ENCODE results near the gene FAH.

- TF ChIP-seq, protein P1, sequence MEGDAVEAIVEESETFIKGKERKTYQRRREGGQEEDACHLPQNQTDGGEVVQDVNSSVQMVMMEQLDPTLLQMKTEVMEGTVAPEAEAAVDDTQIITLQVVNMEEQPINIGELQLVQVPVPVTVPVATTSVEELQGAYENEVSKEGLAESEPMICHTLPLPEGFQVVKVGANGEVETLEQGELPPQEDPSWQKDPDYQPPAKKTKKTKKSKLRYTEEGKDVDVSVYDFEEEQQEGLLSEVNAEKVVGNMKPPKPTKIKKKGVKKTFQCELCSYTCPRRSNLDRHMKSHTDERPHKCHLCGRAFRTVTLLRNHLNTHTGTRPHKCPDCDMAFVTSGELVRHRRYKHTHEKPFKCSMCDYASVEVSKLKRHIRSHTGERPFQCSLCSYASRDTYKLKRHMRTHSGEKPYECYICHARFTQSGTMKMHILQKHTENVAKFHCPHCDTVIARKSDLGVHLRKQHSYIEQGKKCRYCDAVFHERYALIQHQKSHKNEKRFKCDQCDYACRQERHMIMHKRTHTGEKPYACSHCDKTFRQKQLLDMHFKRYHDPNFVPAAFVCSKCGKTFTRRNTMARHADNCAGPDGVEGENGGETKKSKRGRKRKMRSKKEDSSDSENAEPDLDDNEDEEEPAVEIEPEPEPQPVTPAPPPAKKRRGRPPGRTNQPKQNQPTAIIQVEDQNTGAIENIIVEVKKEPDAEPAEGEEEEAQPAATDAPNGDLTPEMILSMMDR (IDR thresholded peaks at IDR 0.05 in 2 of 3, conservative IDR thresholded peaks at IDR 0.05 in 1 of 3; ENCODE audit: control insufficient read depth in 2 of 3, extremely low read depth in 1 of 3, insufficient read depth in 1 of 3, low read depth in 3 of 3, low read length in 3 of 3), result no peak
- no peak for TF ChIP-seq IRF3 (IDR thresholded peaks at IDR 0.05)
- TF ChIP-seq BRCA1 (IDR thresholded peaks at IDR 0.05; ENCODE audit: low read depth, low read length), result no peak
- no peak for TF ChIP-seq WRNIP1 (IDR thresholded peaks at IDR 0.05; ENCODE audit: borderline replicate concordance, low read depth, low read length)
- TF ChIP-seq POLR2AphosphoS5 (IDR thresholded peaks at IDR 0.05; ENCODE audit: low read length), result no peak
- TF ChIP-seq EED (IDR thresholded peaks at IDR 0.05; ENCODE audit: low read depth), result no peak
- no peak for TF ChIP-seq ZNF622 (IDR thresholded peaks at IDR 0.05)
- TF ChIP-seq EP300 (IDR thresholded peaks at IDR 0.05; ENCODE audit: borderline replicate concordance in 1 of 2, control insufficient read depth in 1 of 2, low read depth in 2 of 2, low read length in 2 of 2), result no peak
- TF ChIP-seq POLR2A (IDR thresholded peaks at IDR 0.05; ENCODE audit: low read depth, low read length), result no peak
- no peak for TF ChIP-seq MTA3 (IDR thresholded peaks at IDR 0.05; ENCODE audit: borderline replicate concordance, low read length)
- no peak for TF ChIP-seq ETV6 (conservative IDR thresholded peaks at IDR 0.05 in 1 of 2, IDR thresholded peaks at IDR 0.05 in 1 of 2; ENCODE audit: borderline replicate concordance in 1 of 2, low read depth in 1 of 2)
- no peak for TF ChIP-seq MYC (IDR thresholded peaks at IDR 0.05; ENCODE audit: insufficient read depth, insufficient read length, insufficient replicate concordance, low read length, severe bottlenecking)
- no peak for TF ChIP-seq CREB1 (IDR thresholded peaks at IDR 0.05; ENCODE audit: low read depth)
Measured at GRCh38 chr15:80231371-80231770, 78.6 kb downstream of the FAH start.
